PC-3 (cell line): Measurements from ENCODE around the gene TWSG1. TPM values are rescaled to one million over a fixed set of nuclear protein-coding genes. Genes with fewer than 3 reads are reported as not detected.

Source experiments
- ATAC-seq: fragments of 200-7000 bp; cut with Tn5 transposase; 2 replicates; pipeline ENCODE4 v1.9.1; 2020; ENCODE audit warnings: mild to moderate bottlenecking, moderate library complexity
- BruUV-seq: library from RNA; stranded (reverse); fragments of 400-500 nt; replicated peaks from 2 replicates; lab custom pipeline; 2021; lab: Mats Ljungman, UMichigan
- CTCF ChIA-PET: fragments of 300-600 bp; sonication (Branson Sonifier 250); formaldehyde crosslinking; loops from one replicate; lab custom pipeline; 2022; ENCODE audit warnings: antibody characterized with exemption; lab: Charles Lee
- POLR2A ChIA-PET: fragments of 300-600 bp; sonication (Branson Sonifier 250); formaldehyde crosslinking; loops from one replicate; lab custom pipeline; 2022; ENCODE audit warnings: antibody characterized with exemption; ENCODE audit not compliant: unreplicated experiment; lab: Charles Lee
- DNase-seq: peaks from one replicate; pipeline ENCODE4 v3.0.0-alpha.2; 2015
- H2AFZ ChIP-seq: fragments of 300-600 bp; sonication (generic); 2 replicates; pipeline ENCODE4 v1.6.0; 2016; ENCODE audit warnings: antibody characterized with exemption, low read length
- H3F3A ChIP-seq: fragments of 300-600 bp; sonication (generic); one replicate; pipeline ENCODE4 v1.6.0; 2017; ENCODE audit warnings: antibody characterized with exemption, low read length, control low read depth, mild to moderate bottlenecking; ENCODE audit not compliant: unreplicated experiment
- H3K27ac ChIP-seq: fragments of 300-600 bp; sonication (generic); 2 replicates; pipeline ENCODE4 v1.5.1; 2016; ENCODE audit warnings: mild to moderate bottlenecking, low read length
- H3K27me3 ChIP-seq: fragments of 300-600 bp; sonication (generic); 2 replicates; pipeline ENCODE4 v1.6.1; 2016; ENCODE audit warnings: low read length, mixed read lengths
- H3K36me3 ChIP-seq: fragments of 300-600 bp; sonication (generic); 2 replicates; pipeline ENCODE4 v1.6.1; 2016; ENCODE audit warnings: low read depth, mixed run types, low read length, mixed read lengths
- H3K4me1 ChIP-seq: fragments of 300-600 bp; sonication (generic); 2 replicates; pipeline ENCODE4 v1.5.1; 2016; ENCODE audit warnings: low read length; ENCODE audit not compliant: insufficient read depth
- H3K4me2 ChIP-seq: fragments of 300-600 bp; sonication (generic); 2 replicates; pipeline ENCODE4 v1.6.0; 2016; ENCODE audit warnings: low read length
- H3K4me3 ChIP-seq: fragments of 300-600 bp; sonication (generic); 2 replicates; pipeline ENCODE4 v1.5.1; 2016; ENCODE audit warnings: mild to moderate bottlenecking, low read length, mixed read lengths
- H3K79me2 ChIP-seq: fragments of 300-600 bp; sonication (generic); 2 replicates; pipeline ENCODE4 v1.6.1; 2017; ENCODE audit warnings: low read length, mixed read lengths
- H3K9ac ChIP-seq: fragments of 300-600 bp; sonication (generic); 2 replicates; pipeline ENCODE4 v1.6.0; 2016; ENCODE audit warnings: mild to moderate bottlenecking, low read length
- H3K9me2 ChIP-seq: fragments of 300-600 bp; sonication (generic); replicated peaks from 2 replicates; pipeline ENCODE4 v1.6.1; 2016; ENCODE audit warnings: mixed run types, low read length, mixed read lengths
- H3K9me3 ChIP-seq: fragments of 300-600 bp; sonication (generic); 2 replicates; pipeline ENCODE4 v1.6.1; 2016; ENCODE audit warnings: low read length, mixed read lengths
- H4K20me1 ChIP-seq: fragments of 300-600 bp; sonication (generic); 2 replicates; pipeline ENCODE4 v1.6.1; 2016; ENCODE audit warnings: low read length, mixed read lengths
- CTCF ChIP-seq: fragments of 300-600 bp; sonication (generic); conservative IDR thresholded peaks from 2 replicates; pipeline ENCODE4 v1.5.1; 2017; ENCODE audit warnings: antibody characterized with exemption, low read depth, mild to moderate bottlenecking, low read length
- EZH2 ChIP-seq: fragments of 300-600 bp; sonication (generic); IDR thresholded peaks from one replicate; pipeline ENCODE4 v1.6.1; 2017; ENCODE audit warnings: antibody characterized with exemption, mild to moderate bottlenecking, low read length; ENCODE audit not compliant: unreplicated experiment
- EZH2phosphoT487 ChIP-seq: fragments of 300-600 bp; sonication (generic); IDR thresholded peaks from 2 replicates; pipeline ENCODE4 v1.6.1; 2018; ENCODE audit warnings: mild to moderate bottlenecking, antibody characterized with exemption, low read length, borderline replicate concordance
- intact Hi-C: fragments of 100-400 bp; cut with micrococcal nuclease; formaldehyde crosslinking; loops from 2 replicates; pipeline ENCODE4 v1.9.0; 2023
- total RNA-seq: library from RNA; depleted of rRNA; stranded (reverse); fragments of >200 nt; gene quantifications from 2 replicates; pipeline ENCODE4 v1.2.3, GENCODE V29; 2014

Gene TWSG1
- total RNA-seq, 1 experiment from 2014 or later = 32.8 TPM

GRCh38 chr18:9321017-9321452 lies 13.5 kb upstream of the TWSG1 start:
- intact Hi-C loops = no loop called here
- no peaks in the 10 kb centered on the region for H3K4me1 ChIP-seq
- no peak overlapping the region for H3K9ac ChIP-seq

DNA sequence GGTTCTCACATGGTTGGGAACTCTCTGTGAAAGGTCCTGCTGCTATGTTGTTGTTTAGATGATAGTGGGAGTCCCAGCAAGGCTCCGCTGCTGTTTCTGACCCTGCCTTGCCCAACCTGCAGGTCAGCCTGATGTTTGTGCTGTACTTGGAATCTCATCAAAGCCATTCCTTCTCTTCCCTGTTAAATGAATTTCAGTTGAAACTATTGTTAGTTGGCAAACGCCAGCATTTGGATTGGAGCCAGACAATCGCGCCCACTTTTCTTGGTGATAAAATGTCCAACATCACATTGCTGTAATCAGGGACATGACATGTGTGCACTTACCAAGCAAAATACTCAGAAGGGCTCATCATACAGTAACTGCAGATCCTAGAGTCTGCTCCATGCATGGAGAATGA lies 12.8 kb upstream of the TWSG1 start:
- Histone ChIP-seq H3K4me2 (no peak overlapping the region), H3F3A (no peaks in the 10 kb centered on the region), H3K4me3 (no peak overlapping the region), H3K9ac (no peak overlapping the region), H3K79me2 (no peaks in the 10 kb centered on the region), H3K36me3 (no peaks in the 10 kb centered on the region; the same call in 1 of the 2 replicates), H2AFZ (no peak overlapping the region), H3K4me1 (no peaks in the 10 kb centered on the region), H4K20me1 (no peaks in the 10 kb centered on the region), H3K9me2 (no peaks in the 10 kb centered on the region), H3K9me3 (no peaks in the 10 kb centered on the region), H3K27ac (no peak overlapping the region), H3K27me3 (no peaks in the 10 kb centered on the region)
- DNase-seq = no peak
- TF ChIP-seq EZH2 (no peak), EZH2phosphoT487 (no peak), CTCF (no peak)
- BruUV-seq = no TSS peak
- POLR2A ChIA-PET = no interaction called here
- CTCF ChIA-PET = no interaction called here
- intact Hi-C loops = no loop called here
- no peak for ATAC-seq

More at GRCh38 chr18:9321017-9321452, 13.5 kb upstream of the TWSG1 start:
- no peaks in the 10 kb centered on the region for H3K79me2 ChIP-seq
- H3K4me2 ChIP-seq = no peak overlapping the region
- TF ChIP-seq EZH2 = no peak
- TF ChIP-seq EZH2phosphoT487 = no peak
- TF ChIP-seq CTCF = no peak
- DNase-seq (no peak), ATAC-seq (no peak)
- no TSS peak for BruUV-seq
- no peaks in the 10 kb centered on the region for H3K9me3 ChIP-seq
- H3K4me3 ChIP-seq = no peak overlapping the region
- no peaks in the 10 kb centered on the region for H4K20me1 ChIP-seq
- no peak overlapping the region for H3K27ac ChIP-seq
- H3K36me3 ChIP-seq = no peaks in the 10 kb centered on the region
- H2AFZ ChIP-seq = no peak overlapping the region
- H3K9me2 ChIP-seq = no peaks in the 10 kb centered on the region
- no peaks in the 10 kb centered on the region for H3K27me3 ChIP-seq
- ChIA-PET POLR2A (no interaction called here), CTCF (no interaction called here)
- no peaks in the 10 kb centered on the region for H3F3A ChIP-seq

DNA sequence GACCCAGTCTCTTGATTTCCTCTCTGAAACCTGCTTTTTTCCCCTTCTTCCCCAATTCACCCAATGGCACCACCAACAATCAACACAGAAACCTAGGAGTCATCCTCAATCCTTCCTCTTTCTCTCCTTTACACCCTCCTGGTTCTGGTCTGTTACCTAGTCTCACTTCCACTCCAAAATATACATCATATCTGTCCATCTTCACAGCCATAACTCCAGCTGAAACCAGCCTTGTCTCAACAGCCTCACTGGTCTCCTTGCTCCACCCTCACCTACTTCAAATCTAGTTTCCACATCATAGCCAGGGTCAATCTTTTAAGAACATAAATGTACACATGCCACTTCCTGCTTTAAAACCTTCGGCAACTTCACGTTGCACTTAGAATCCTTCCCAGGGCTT lies 11.8 kb upstream of the TWSG1 start:
- ChIA-PET POLR2A (no interaction called here), CTCF (no interaction called here)
- no peaks in the 10 kb centered on the region for H4K20me1 ChIP-seq
- no peaks in the 10 kb centered on the region for H3K9me2 ChIP-seq
- no peaks in the 10 kb centered on the region for H3K79me2 ChIP-seq
- intact Hi-C loops = no loop called here
- no peaks in the 10 kb centered on the region for H3K4me1 ChIP-seq
- H3K9ac ChIP-seq = no peak overlapping the region
- no peak overlapping the region for H3K4me3 ChIP-seq
- ATAC-seq (no peak), DNase-seq (no peak)
- no peak overlapping the region for H3K27ac ChIP-seq
- TF ChIP-seq CTCF (no peak), EZH2 (no peak), EZH2phosphoT487 (no peak)
- H3K36me3 ChIP-seq = peaks cover under 1% of the 10 kb centered on the region; the same call in 1 of the 2 replicates
- BruUV-seq = no TSS peak
- H3F3A ChIP-seq = no peaks in the 10 kb centered on the region
- no peak overlapping the region for H3K4me2 ChIP-seq
- H3K27me3 ChIP-seq = no peaks in the 10 kb centered on the region
- no peaks in the 10 kb centered on the region for H3K9me3 ChIP-seq
- H2AFZ ChIP-seq = no peak overlapping the region
